H1 (cell line): ENCODE results near the gene ARHGAP42. TPM values are rescaled to one million over a fixed set of nuclear protein-coding genes. Genes with fewer than 3 reads are reported as not detected.
A peak's percentile ranks its signal among the peaks of the same experiment; 100 is the strongest.

Experiments
- CBX5 ChIP-seq: fragments of 300-800, 300-1000 bp; sonication (generic); IDR thresholded peaks from 2 replicates; pipeline ENCODE4 v1.7.1; 2016; ENCODE audit warnings: antibody characterized with exemption, low read length, low read depth
- CEBPB ChIP-seq: IDR thresholded peaks from 2 replicates; pipeline ENCODE4 v1.6.1; 2012; ENCODE audit warnings: low read depth, low read length
- CTBP2 ChIP-seq: IDR thresholded peaks from 2 replicates; pipeline ENCODE4 v1.7.0; 2011; ENCODE audit warnings: borderline replicate concordance, mild to moderate bottlenecking, moderate library complexity, mixed read lengths, low read length; ENCODE audit not compliant: insufficient read depth, insufficient read length
- CTCF ChIP-seq, 3 experiments: IDR thresholded peaks; 1 replicate in 2 of 3; 2 replicates in 1 of 3; pipeline versions ENCODE4 v1.5.1 to v1.6.1; 2011; ENCODE audit warnings: low read length in 3 of 3, mild to moderate bottlenecking in 3 of 3, inconsistent platforms in 2 of 3, low read depth in 1 of 3, moderate library complexity in 1 of 3; ENCODE audit not compliant: insufficient read depth in 1 of 3; ENCODE audit errors: control extremely low read depth in 1 of 3
- EP300 ChIP-seq, 2 experiments: IDR thresholded peaks; 1 replicate in 1 of 2; 2 replicates in 1 of 2; pipeline ENCODE4 v1.6.1; 2011 to 2012; ENCODE audit warnings: low read depth in 2 of 2, low read length in 2 of 2, mild to moderate bottlenecking in 2 of 2, borderline replicate concordance in 1 of 2, inconsistent platforms in 1 of 2, moderate library complexity in 1 of 2
- EZH2 ChIP-seq: fragments of 200-600 bp; sonication (generic); IDR thresholded peaks from 2 replicates; pipeline ENCODE4 v1.7.1; 2012; ENCODE audit warnings: low read depth, mild to moderate bottlenecking, moderate library complexity, low read length, inconsistent platforms; ENCODE audit not compliant: severe bottlenecking
- GTF2F1 ChIP-seq: IDR thresholded peaks from 2 replicates; pipeline ENCODE4 v1.6.1; 2012; ENCODE audit warnings: low read depth, low read length, improper control_type of control experiment, borderline replicate concordance
- HDAC2 ChIP-seq, 2 experiments: fragments of 300-600 bp in 1 of 2; sonication (generic) in 1 of 2; IDR thresholded peaks; 2 replicates each; pipeline ENCODE4 v1.6.1; 2011 to 2012; ENCODE audit warnings: low read depth in 2 of 2, low read length in 2 of 2, mild to moderate bottlenecking in 2 of 2, moderate library complexity in 2 of 2, borderline replicate concordance in 1 of 2, inconsistent platforms in 1 of 2
- KDM4A ChIP-seq: IDR thresholded peaks from one replicate; pipeline ENCODE4 v1.7.1; 2012; ENCODE audit warnings: low read depth, mild to moderate bottlenecking, moderate library complexity, low read length, inconsistent platforms; ENCODE audit not compliant: severe bottlenecking
- NANOG ChIP-seq: IDR thresholded peaks from 2 replicates; pipeline ENCODE4 v1.6.1; 2011; ENCODE audit warnings: low read length, low read depth, mild to moderate bottlenecking, inconsistent platforms; ENCODE audit not compliant: insufficient read depth, poor library complexity, severe bottlenecking
- PHF8 ChIP-seq: fragments of 200-600 bp; sonication (generic); conservative IDR thresholded peaks from 2 replicates; pipeline ENCODE4 v1.7.1; 2012; ENCODE audit warnings: low read depth, mild to moderate bottlenecking, inconsistent platforms, low read length, moderate library complexity
- SAP30 ChIP-seq: fragments of 300-600 bp; sonication (generic); IDR thresholded peaks from 2 replicates; pipeline ENCODE4 v1.7.1; 2012; ENCODE audit warnings: low read length, moderate library complexity, mild to moderate bottlenecking, inconsistent platforms; ENCODE audit not compliant: insufficient read depth, insufficient replicate concordance
- SP1 ChIP-seq: IDR thresholded peaks from 2 replicates; pipeline ENCODE4 v1.6.1; 2011; ENCODE audit warnings: low read depth, low read length
- SP2 ChIP-seq: IDR thresholded peaks from 2 replicates; pipeline ENCODE4 v1.6.1; 2012; ENCODE audit warnings: mild to moderate bottlenecking, low read length, inconsistent platforms
- SUZ12 ChIP-seq: fragments of 200-600 bp; sonication (generic); IDR thresholded peaks from 2 replicates; pipeline ENCODE4 v1.6.1; 2012; ENCODE audit warnings: mild to moderate bottlenecking, inconsistent platforms, low read length, moderate library complexity, mixed read lengths
- TCF12 ChIP-seq: IDR thresholded peaks from 2 replicates; pipeline ENCODE4 v1.6.1; 2011; ENCODE audit warnings: low read depth, mild to moderate bottlenecking, low read length
- TEAD4 ChIP-seq: IDR thresholded peaks from 2 replicates; pipeline ENCODE4 v1.6.1; 2012; ENCODE audit warnings: low read depth, low read length, inconsistent platforms, mixed read lengths
- YY1 ChIP-seq: IDR thresholded peaks from 2 replicates; pipeline ENCODE4 v1.6.1; 2011; ENCODE audit warnings: low read depth, mild to moderate bottlenecking, low read length
- polyA plus RNA-seq, 7 experiments: library from polyadenylated mRNA; depleted of rRNA in 3 of 7; stranded (reverse) in 5 of 7; unstranded in 2 of 7; fragments of >200 nt in 5 of 7; fragments of 200-250 nt in 2 of 7; gene quantifications; 1 replicate in 5 of 7; 2 replicates in 1 of 7; 4 replicates in 1 of 7; pipeline versions ENCODE4 v1.2.1 to v1.2.3, GENCODE V29; 2011 to 2013; ENCODE audit warnings: missing spikeins in 2 of 7, mixed read lengths in 2 of 7
- total RNA-seq: library from RNA; stranded (reverse); fragmentation: NEBNext Ultra II Directional; extraction: Animal tissue kit (Norgen Biotek cat#: 25700); gene quantifications from 2 replicates; pipeline ENCODE4 v1.2.1, GENCODE V29; 2021
- TF ChIP-seq, protein P1 (sequence below): IDR thresholded peaks from 2 replicates; pipeline ENCODE4 v1.6.1; 2012; ENCODE audit warnings: inconsistent platforms

The ARHGAP42 gene
- total and polyA plus RNA-seq, 2 of the 8 experiments (the other 6 are each of a cell fraction or from before 2014, with no cell fraction given): 22.2 to 33.5 TPM

DNA sequence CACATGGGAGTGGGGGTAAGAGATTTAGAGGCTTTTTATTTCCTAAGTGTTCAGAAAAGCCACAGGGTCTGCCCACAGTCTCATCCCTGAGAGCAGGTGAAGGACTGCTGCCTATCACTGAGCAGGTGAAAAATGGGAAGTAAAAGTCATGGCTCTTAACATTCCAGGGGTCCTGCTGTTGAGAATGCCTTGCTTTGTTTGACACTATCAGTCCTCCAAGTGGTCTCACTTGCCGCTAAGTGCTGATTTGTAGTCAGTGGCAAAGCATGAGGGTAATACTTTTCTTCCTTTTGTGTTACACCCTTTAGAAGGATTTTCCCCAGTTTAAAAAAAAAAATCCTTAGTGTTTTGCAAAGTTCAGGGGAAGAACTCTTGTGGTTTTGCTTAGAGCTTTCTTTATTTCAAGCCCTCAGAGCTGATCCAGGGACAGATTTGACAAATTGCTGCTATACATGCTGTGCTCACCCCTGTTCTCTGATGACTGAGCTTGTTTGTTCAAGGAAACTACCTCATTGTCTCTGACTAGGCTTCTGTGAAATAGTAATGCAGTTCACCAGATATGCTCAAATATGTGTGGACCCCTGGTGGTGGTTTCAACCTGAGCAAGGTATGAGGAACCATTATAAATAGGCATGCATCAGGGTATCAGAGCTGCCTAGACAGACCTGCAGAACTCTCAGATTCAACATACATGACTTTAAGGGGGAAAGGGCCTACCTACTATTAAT, 141.0 kb downstream of the ARHGAP42 start (continued):
- TF ChIP-seq SP2 (no peak), NANOG (peak; percentile 62), HDAC2 (IDR thresholded peaks at IDR 0.05; ENCODE audit: borderline replicate concordance in 1 of 2, low read depth in 2 of 2, low read length in 2 of 2) (no peak; a peak in 1 of 4 replicates), EP300 (IDR thresholded peaks at IDR 0.05; ENCODE audit: borderline replicate concordance in 1 of 2, low read depth in 2 of 2, low read length in 2 of 2) (no peak), GTF2F1 (no peak), CEBPB (no peak), CTCF (IDR thresholded peaks at IDR 0.05; ENCODE audit: control extremely low read depth in 1 of 3, insufficient read depth in 1 of 3, low read depth in 1 of 3, low read length in 3 of 3) (peak in 1 of 3 experiments; percentile 26; a peak in 1 of 4 replicates), SAP30 (no peak), CBX5 (no peak), SP1 (0 out of 2 replicates have a peak, but pooled peaks have one; percentile 3), TCF12 (no peak), TEAD4 (peak; percentile 95), YY1 (no peak), PHF8 (no peak), EZH2 (no peak), KDM4A (no peak), SUZ12 (no peak), CTBP2 (no peak)
- TF ChIP-seq, protein P1, sequence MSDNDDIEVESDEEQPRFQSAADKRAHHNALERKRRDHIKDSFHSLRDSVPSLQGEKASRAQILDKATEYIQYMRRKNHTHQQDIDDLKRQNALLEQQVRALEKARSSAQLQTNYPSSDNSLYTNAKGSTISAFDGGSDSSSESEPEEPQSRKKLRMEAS: no peak
